Ecto neural progenitor cell (in vitro differentiated cells): ENCODE results near the gene KLHL13.
"Not testable (repeated sequence)": the region's sequence is repeated elsewhere in the genome, so short reads cannot be mapped to it uniquely, and the experiment has no call there.

ENCODE experiments used
- DNase-seq: peaks from one replicate; pipeline ENCODE4 v3.0.0-alpha.2; 2018; ENCODE audit warnings: low spot score

KLHL13 gene

GRCh38 chrX:118074196-118074595 is 42.4 kb downstream of the KLHL13 start:
- DNase-seq = no peak

- DNase-seq = no peak
These were observed 49.6 kb downstream of the KLHL13 start for GRCh38 chrX:118066867-118067515.

DNA sequence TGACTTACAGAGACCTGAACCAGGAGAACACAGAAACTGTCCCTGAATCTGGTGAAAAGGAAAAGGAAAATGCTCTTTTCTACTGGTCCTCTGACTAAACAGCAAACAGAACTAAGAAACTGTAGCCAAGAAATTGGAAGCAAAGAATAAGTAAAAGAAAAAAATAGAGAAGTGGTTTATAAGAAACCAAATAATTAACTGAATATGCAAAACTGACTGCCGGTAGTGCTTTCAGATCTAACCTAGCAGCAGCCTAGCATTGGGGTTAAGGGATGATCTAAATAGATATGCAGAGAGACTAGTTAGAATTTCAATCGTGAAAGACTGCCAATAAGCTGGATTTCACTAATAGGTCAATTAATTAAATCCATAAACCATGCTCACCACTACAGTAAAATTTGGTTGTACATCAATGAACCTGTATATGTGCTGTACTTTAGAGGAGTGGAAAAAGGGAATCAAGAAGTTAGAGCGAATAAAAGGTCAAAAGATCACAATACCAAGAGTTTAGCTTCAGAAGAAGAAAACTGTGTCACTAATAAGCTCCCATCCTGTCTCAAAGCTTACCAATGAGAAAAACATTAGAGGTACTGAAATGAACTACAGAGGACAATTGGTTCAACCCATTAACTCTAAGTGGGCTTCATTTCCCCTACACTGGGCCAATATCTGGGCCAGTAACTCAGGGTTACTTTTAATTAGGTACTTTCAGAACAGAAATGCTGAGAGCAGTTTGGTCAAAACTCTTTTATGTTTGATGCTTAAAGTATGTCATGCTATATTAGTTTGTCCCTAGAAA is 53.6 kb downstream of the KLHL13 start:
- DNase-seq = no peak

DNA sequence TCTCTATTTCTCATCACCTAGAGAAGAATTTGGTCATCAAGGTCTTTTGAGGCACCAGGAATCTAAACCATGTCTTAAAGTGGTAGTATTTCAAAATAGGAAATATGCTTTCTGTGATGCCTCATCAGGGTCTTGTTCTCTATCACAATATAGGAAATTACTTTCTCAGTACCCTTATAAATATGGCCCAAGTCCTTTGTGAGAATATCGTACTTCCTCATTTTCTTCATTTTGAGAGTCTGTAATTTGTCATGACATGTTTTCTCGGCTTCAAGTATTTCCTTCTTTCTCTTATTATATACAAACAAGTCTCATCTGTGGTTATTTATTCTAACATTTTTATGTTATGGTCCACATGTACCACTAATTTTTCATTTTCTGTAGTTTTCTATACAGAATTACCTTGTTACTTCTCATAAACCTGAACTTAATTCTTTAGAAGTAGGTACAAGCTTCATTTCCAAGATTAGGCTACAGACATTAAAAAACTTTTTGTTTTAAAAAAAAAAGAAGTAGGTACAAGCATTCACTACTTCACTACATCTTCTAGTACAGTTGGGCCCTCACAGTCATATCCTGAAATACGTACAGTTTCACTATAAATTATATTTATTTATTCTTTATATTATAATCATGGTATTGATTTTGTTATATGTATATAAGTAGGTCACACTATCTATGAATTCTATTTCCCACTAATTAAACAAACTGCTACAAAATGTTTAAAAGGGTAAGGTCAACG is 54.4 kb downstream of the KLHL13 start:
- no peak for DNase-seq

GRCh38 chrX:118058924-118059323 is 57.7 kb downstream of the KLHL13 start:
- no peak for DNase-seq

DNA sequence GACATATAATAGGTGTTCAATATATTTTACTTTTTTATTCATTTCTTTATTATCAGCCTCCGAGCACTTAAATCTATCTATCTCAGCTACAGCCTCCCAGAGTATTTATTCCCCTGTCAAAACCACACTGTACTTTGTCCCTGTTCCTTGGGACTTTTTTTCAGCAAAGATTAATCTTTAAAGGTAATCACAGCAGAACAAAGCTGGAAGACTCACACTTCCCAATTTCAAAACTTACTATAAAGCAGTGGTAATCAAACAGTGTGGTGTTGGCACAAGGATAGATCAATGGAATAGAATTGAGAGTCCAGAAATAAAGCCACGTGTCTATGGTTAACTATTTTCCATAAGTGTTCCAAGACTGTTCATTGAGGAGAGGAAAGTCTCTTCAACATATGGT is 59.7 kb downstream of the KLHL13 start:
- no peak for DNase-seq

- no peak for DNase-seq
These were observed 66.9 kb downstream of the KLHL13 start for GRCh38 chrX:118049713-118050112.

GRCh38 chrX:118047446-118048186 is 69.0 kb downstream of the KLHL13 start:
- no peak for DNase-seq

DNA sequence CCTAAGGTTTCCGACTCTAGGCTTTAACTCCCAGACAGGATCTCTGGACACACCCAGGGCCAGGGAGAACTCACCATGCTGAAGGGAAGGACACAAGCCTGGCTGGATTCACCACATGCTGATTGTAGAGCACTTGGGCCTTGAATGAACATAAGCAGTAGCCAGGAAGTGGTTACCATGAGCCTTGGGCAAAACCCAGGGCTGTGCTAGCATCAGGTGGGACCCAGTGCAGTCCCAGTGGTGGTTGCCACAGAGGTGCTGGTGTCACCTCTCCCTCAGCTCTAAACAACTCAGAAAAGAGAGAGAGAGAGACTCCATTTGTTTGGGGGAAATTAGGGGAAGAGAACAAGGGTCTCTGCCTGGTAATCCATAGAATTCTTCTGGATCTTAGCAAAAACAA is 77.0 kb downstream of the KLHL13 start:
- DNase-seq = no peak

DNA sequence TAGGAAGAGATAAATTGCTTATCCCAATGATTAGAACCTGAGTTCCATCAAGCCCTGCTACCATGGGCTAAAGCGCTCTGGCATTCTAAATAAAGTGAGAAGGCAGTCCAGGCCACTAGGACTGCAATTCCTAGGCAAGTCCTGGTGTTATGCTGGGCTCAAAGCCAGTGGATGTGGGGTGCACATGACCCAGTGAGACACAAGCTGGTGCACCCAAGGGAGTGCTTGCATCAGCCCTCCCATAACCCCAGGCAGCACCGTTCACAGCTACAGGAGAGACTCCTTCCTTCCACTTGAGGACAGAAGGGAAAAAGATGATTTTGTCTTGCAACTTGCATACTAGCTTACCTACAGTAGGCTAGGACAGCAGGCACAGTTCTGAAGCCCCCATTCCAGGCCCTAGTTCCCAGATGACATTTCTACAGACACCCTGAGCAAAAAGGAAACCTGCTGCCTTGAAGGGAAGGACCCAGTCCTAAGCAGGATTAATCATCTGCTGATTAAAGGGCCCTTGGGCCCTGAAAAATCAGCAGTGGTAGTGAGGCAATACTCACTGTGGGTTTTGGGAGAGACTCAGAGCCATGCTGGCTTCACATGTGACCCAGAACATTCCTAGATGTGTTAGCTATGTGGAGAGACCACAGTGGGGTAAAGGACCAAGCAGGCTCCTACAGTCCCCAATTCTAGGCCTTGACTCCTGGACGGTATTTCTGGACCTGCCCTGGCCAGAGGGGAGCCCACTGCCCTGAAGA is 77.8 kb downstream of the KLHL13 start:
- DNase-seq = no peak

DNA sequence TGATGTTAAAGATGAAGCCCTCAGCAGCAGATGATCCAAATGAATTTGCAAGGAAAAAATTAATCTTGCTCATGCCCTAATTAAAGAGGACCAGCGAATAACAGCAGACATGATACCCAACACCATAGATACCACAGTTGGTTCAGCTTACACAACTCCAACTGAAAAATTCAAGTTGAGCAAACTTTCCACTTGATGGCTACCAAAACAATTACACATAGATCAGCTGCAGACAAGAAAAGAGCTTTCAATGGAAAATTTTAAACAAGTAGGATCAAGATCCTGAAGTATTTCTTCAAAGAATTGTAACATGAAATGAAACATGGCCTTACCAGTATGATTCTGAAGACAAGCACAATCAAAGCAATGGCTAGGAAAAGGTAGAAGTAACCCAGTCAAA is 90.0 kb downstream of the KLHL13 start:
- DNase-seq = no peak

GRCh38 chrX:118025226-118025625 is 91.4 kb downstream of the KLHL13 start:
- no peak for DNase-seq

DNA sequence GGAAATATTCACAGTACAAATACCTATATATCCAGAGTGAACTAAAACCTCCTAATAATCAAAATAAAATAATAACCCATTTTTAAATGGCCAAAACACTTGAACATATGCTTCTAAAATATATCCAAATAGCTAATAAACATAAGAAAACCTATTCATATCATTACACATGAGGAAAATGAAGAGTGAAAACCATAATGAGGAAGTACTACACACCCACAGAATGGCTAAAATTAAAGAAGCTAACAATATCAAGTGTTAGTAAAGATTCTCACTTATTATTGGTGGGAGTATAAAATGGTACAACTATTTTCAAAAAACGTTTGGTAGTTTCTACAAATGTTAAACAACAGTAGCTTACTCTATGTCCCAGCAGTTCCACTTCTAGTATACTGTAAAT is 92.1 kb downstream of the KLHL13 start:
- no peak for DNase-seq

DNA sequence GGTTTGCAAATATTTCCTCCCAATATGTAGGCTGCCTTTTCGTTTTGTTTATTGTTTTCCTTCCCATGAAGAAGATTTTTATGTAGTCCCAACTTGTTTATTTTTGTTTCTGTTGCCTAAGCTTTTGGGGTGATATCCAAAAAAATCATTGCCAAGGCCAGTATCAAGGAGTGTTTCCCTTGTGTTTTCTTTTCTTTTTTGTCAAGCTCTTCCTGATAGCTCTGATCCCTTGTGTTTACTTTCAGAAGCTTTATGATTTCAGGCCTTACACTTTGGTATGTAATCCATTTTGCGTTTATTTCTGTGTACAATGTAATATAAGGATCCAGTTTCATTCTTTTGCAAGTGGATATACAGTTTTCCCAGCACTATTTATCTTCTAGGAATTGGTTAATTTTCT is 93.9 kb downstream of the KLHL13 start:
- DNase-seq = no peak

DNA sequence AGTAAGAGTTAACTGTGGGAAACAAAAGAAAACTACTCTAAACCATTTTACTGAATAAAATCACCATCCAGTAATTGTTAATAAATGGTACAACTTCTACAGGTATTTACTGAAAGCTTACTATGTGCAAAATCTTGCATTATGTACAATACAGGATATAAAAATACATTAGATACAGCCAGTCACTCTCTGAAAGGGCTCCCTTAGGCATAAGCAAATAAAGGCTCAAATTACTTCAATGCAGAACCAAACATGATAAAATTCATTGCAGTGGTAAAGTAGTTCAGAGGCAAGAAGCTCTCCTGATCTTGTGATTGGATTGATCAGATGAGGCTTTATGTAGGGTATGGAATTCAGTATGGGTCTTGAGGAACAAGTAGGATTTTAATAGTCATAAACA is 100.2 kb downstream of the KLHL13 start:
- DNase-seq = no peak

GRCh38 chrX:118002417-118002816 is 114.2 kb downstream of the KLHL13 start:
- not testable (repeated sequence) for DNase-seq

DNA sequence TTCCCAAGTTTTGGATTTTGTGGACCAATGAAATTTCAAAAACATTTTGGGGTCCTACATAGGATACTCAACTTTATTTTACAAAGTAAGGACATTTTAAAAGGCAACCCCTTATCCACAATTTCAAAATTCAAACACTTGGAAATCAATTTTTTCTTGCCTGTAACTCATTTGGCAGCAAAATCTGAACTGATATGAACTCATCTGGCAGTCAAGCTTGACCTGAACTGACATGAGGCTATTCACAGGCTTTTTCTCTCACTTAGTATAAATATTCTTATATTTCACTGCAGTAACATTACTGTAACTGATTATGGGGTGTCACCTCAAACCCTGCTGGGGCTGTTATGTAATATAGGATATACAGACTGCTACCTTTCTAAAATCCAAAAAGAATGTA is 116.1 kb downstream of the KLHL13 start:
- DNase-seq = no peak

GRCh38 chrX:117998171-117998570 is 118.4 kb downstream of the KLHL13 start:
- DNase-seq = no peak

DNA sequence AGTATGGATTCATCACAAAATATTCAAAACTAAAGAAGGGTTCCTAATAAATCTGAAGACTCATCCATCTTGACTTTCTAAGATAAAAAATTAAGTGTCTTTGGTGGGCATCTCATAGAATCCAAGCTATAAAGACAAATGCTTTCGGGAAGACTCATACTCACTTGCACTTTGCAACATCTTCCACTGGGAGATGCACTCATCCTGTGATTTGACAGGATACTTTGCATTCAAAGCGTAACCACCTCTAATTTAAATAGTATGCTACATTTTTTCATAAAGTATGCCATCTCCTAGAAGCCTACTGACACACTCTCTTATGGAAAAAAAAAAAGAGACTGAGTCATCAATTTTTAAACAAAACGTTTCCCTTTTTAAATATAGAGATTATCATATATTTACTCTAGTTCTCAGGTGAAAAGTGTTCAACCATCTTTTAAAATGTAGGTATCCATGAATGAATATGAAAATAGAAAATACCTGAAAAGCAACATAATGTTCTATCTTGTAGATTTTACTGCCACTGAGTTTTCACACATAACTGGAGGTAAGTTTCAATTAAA is 119.6 kb downstream of the KLHL13 start:
- no peak for DNase-seq

GRCh38 chrX:117996408-117996807 is 120.2 kb downstream of the KLHL13 start:
- DNase-seq = no peak

- DNase-seq = no peak
These were observed 121.2 kb downstream of the KLHL13 start for GRCh38 chrX:117995378-117995777.
